H9 (cell line): ENCODE measurements around the gene ZNF526. TPM values are rescaled to one million over a fixed set of nuclear protein-coding genes. Genes with fewer than 3 reads are reported as not detected.

ENCODE experiments used
- DNase-seq: peaks from one replicate; pipeline ENCODE4 v3.0.0-alpha.2; 2017
- H2AFZ ChIP-seq: one replicate; pipeline ENCODE4 v1.6.1; 2013; ENCODE audit warnings: mild to moderate bottlenecking, low read length, control low read depth, moderate library complexity
- H2AK5ac ChIP-seq: 2 replicates; pipeline ENCODE4 v1.6.1; 2013; ENCODE audit warnings: low read length, control low read depth, mixed read lengths; ENCODE audit not compliant: insufficient read length
- H2BK120ac ChIP-seq: one replicate; pipeline ENCODE4 v1.6.1; 2013; ENCODE audit warnings: low read depth, mild to moderate bottlenecking, low read length, control low read depth, inconsistent platforms; ENCODE audit not compliant: poor library complexity, severe bottlenecking
- H2BK12ac ChIP-seq: 2 replicates; pipeline ENCODE4 v1.6.1; 2013; ENCODE audit warnings: low read length, control low read depth, mixed read lengths, low read depth; ENCODE audit not compliant: insufficient read length
- H2BK15ac ChIP-seq: 2 replicates; pipeline ENCODE4 v1.6.1; 2013; ENCODE audit warnings: low read depth, low read length, control low read depth
- H2BK20ac ChIP-seq: one replicate; pipeline ENCODE4 v1.6.1; 2013; ENCODE audit warnings: low read depth, mild to moderate bottlenecking, low read length, control low read depth, inconsistent platforms; ENCODE audit not compliant: poor library complexity, severe bottlenecking
- H2BK5ac ChIP-seq: 2 replicates; pipeline ENCODE4 v1.6.1; 2013; ENCODE audit warnings: low read length, control low read depth, mixed read lengths; ENCODE audit not compliant: insufficient read length
- H3K14ac ChIP-seq: 2 replicates; pipeline ENCODE4 v1.6.1; 2013; ENCODE audit warnings: low read length, control low read depth; ENCODE audit not compliant: insufficient read depth
- H3K18ac ChIP-seq: 2 replicates; pipeline ENCODE4 v1.6.1; 2013; ENCODE audit warnings: low read depth, mild to moderate bottlenecking, mixed read lengths, low read length, control low read depth; ENCODE audit not compliant: insufficient read length
- H3K23ac ChIP-seq: 2 replicates; pipeline ENCODE4 v1.6.1; 2013; ENCODE audit warnings: low read length, control low read depth, mixed read lengths, low read depth; ENCODE audit not compliant: insufficient read length
- H3K23me2 ChIP-seq: 2 replicates; pipeline ENCODE4 v1.6.1; 2013; ENCODE audit warnings: low read depth, mild to moderate bottlenecking, mixed read lengths, low read length, control low read depth; ENCODE audit not compliant: insufficient read length, poor library complexity, severe bottlenecking
- H3K27ac ChIP-seq: 2 replicates; pipeline ENCODE4 v1.5.1; 2013; ENCODE audit warnings: low read length, control low read depth, mixed read lengths, low read depth; ENCODE audit not compliant: insufficient read length
- H3K27me3 ChIP-seq: 2 replicates; pipeline ENCODE4 v1.6.1; 2013; ENCODE audit warnings: low read length, control low read depth, inconsistent platforms; ENCODE audit not compliant: insufficient read depth
- H3K4ac ChIP-seq: 2 replicates; pipeline ENCODE4 v1.6.1; 2013; ENCODE audit warnings: low read depth, mild to moderate bottlenecking, control low read depth, inconsistent platforms, low read length, moderate library complexity
- H3K4me1 ChIP-seq: 2 replicates; pipeline ENCODE4 v1.6.1; 2013; ENCODE audit warnings: low read length, control low read depth, inconsistent platforms; ENCODE audit not compliant: insufficient read depth
- H3K4me2 ChIP-seq: 2 replicates; pipeline ENCODE4 v1.6.1; 2013; ENCODE audit warnings: low read length, control low read depth, mixed read lengths; ENCODE audit not compliant: insufficient read length, insufficient read depth
- H3K56ac ChIP-seq: 2 replicates; pipeline ENCODE4 v1.6.1; 2013; ENCODE audit warnings: low read depth, mild to moderate bottlenecking, mixed read lengths, low read length, control low read depth; ENCODE audit not compliant: insufficient read length
- H3K79me1 ChIP-seq: 2 replicates; pipeline ENCODE4 v1.6.1; 2013; ENCODE audit warnings: low read depth, mild to moderate bottlenecking, moderate library complexity, low read length, control low read depth, inconsistent platforms; ENCODE audit not compliant: insufficient read depth, poor library complexity, severe bottlenecking
- H3K79me2 ChIP-seq: 2 replicates; pipeline ENCODE4 v1.6.1; 2013; ENCODE audit warnings: low read length, control low read depth, inconsistent platforms; ENCODE audit not compliant: insufficient read depth
- H3K9ac ChIP-seq: 2 replicates; pipeline ENCODE4 v1.6.1; 2013; ENCODE audit warnings: low read length, control low read depth, mixed read lengths; ENCODE audit not compliant: insufficient read length; ENCODE audit errors: extremely low read depth
- H3K9me3 ChIP-seq: one replicate; pipeline ENCODE4 v1.6.1; 2013; ENCODE audit warnings: low read depth, low read length, inconsistent platforms; ENCODE audit not compliant: control insufficient read depth
- H3T11ph ChIP-seq: one replicate; pipeline ENCODE4 v1.6.1; 2013; ENCODE audit warnings: mild to moderate bottlenecking, low read length, control low read depth, inconsistent platforms
- H4K20me1 ChIP-seq: one replicate; pipeline ENCODE4 v1.6.1; 2013; ENCODE audit not compliant: control insufficient read depth, insufficient read length, insufficient read depth
- H4K5ac ChIP-seq: 2 replicates; pipeline ENCODE4 v1.6.1; 2013; ENCODE audit warnings: low read depth, mild to moderate bottlenecking, mixed read lengths, low read length, control low read depth; ENCODE audit not compliant: insufficient read length
- H4K8ac ChIP-seq: replicated peaks from 2 replicates; pipeline ENCODE4 v1.6.1; 2013; ENCODE audit warnings: low read length, control low read depth, mixed read lengths, low read depth; ENCODE audit not compliant: insufficient read length
- H4K91ac ChIP-seq: 2 replicates; pipeline ENCODE4 v1.6.1; 2013; ENCODE audit warnings: low read depth, mild to moderate bottlenecking, moderate library complexity, mixed read lengths, low read length, control low read depth; ENCODE audit not compliant: insufficient read length
- H3K27ac Mint-ChIP-seq, 3 experiments: 2 replicates in 2 of 3; 3 replicates in 1 of 3; pipeline ENCODE4 v1.8.0; 2020 to 2021; ENCODE audit warnings: mixed read lengths in 3 of 3, mild to moderate bottlenecking in 1 of 3, moderate library complexity in 1 of 3
- H3K27me3 Mint-ChIP-seq: 2 replicates; pipeline ENCODE4 v1.8.0; 2021; ENCODE audit warnings: low read depth, mild to moderate bottlenecking, moderate library complexity, mixed read lengths
- H3K36me3 Mint-ChIP-seq, 3 experiments: 2 replicates in 2 of 3; 3 replicates in 1 of 3; pipeline ENCODE4 v1.8.0; 2020 to 2021; ENCODE audit warnings: low read depth in 3 of 3, mixed read lengths in 3 of 3; ENCODE audit not compliant: insufficient read depth in 1 of 3
- H3K4me1 Mint-ChIP-seq, 2 experiments: 2 replicates each; pipeline ENCODE4 v1.8.0; 2020; ENCODE audit warnings: mixed read lengths in 2 of 2
- H3K4me3 Mint-ChIP-seq, 2 experiments: 2 replicates in 1 of 2; 3 replicates in 1 of 2; pipeline ENCODE4 v1.8.0; 2020 to 2021; ENCODE audit warnings: mild to moderate bottlenecking in 2 of 2, mixed read lengths in 2 of 2, moderate library complexity in 1 of 2
- H3K9me3 Mint-ChIP-seq, 2 experiments: 2 replicates in 1 of 2; 3 replicates in 1 of 2; pipeline ENCODE4 v1.8.0; 2020; ENCODE audit warnings: mild to moderate bottlenecking in 2 of 2, mixed read lengths in 2 of 2, moderate library complexity in 1 of 2
- WGBS: extraction: QIAGEN DNeasy Blood & Tissue Kit; methylation state at CpG from one replicate; pipeline ENCODE4 v1.1.7; 2013; ENCODE audit warnings: missing lambda C conversion rate, low lambda C conversion rate, mixed read lengths; ENCODE audit not compliant: insufficient read length; ENCODE audit errors: extremely low coverage; 5-methylcytosine and 5-hydroxymethylcytosine counted together
- total RNA-seq: library from RNA; stranded (reverse); gene quantifications from 2 replicates; pipeline ENCODE4 v1.2.1, GENCODE V29; 2021
- TF ChIP-seq, protein P1 (sequence below): fragments of 200-600 bp; sonication (generic); conservative IDR thresholded peaks from 3 replicates; pipeline ENCODE4 v1.8.0; 2021; ENCODE audit warnings: antibody characterized with exemption, mild to moderate bottlenecking

ZNF526 gene
- total RNA-seq, 1 experiment from 2014 or later, result 20.5 TPM

DNA sequence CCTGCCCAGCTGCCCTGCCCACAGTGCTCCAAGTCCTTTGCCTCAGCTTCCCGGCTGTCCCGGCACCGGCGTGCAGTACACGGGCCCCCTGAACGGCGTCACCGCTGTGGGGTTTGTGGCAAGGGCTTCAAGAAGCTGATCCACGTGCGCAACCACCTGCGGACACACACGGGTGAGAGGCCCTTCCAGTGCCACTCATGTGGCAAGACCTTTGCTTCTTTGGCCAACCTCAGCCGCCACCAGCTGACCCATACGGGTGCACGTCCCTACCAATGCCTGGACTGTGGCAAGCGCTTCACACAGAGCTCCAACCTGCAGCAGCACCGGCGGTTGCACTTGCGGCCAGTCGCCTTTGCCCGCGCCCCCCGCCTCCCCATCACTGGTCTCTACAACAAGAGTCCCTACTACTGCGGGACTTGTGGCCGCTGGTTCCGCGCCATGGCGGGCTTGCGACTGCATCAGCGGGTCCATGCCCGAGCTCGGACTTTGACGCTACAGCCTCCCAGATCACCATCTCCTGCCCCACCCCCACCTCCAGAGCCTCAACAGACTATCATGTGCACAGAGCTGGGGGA, 5.7 kb downstream of the ZNF526 start:
- peaks cover 34 to 72% (median 63%) of the 10 kb centered on the region in 3 experiments; a peak in 6 of 7 replicates for H3K36me3 Mint-ChIP-seq

More for the DNA sequence above, 5.7 kb downstream of the ZNF526 start:
- no peak overlapping the region for H2BK5ac ChIP-seq
- Mint-ChIP-seq H3K27me3 (no peaks in the 10 kb centered on the region), H3K4me3 (no peak overlapping the region; a peak in 1 of 5 replicates), H3K4me1 (peaks cover 3 to 8% of the 10 kb centered on the region in 2 experiments), H3K9me3 (no peaks in the 10 kb centered on the region), H3K27ac (no peak overlapping the region)
- H2BK20ac ChIP-seq, result no peak overlapping the region
- H3K79me2 ChIP-seq, result peaks cover 2% of the 10 kb centered on the region
- no peak overlapping the region for H4K91ac ChIP-seq
- H3K9ac ChIP-seq, result no peak overlapping the region
- no peak overlapping the region for H2BK12ac ChIP-seq
- H3K79me1 ChIP-seq, result no peaks in the 10 kb centered on the region
- H3K9me3 ChIP-seq, result no peaks in the 10 kb centered on the region
- no peak overlapping the region for H4K5ac ChIP-seq
- no peaks in the 10 kb centered on the region for H4K20me1 ChIP-seq
- H3K4ac ChIP-seq, result no peak overlapping the region
- peaks cover under 1% of the 10 kb centered on the region for H3K23me2 ChIP-seq
- H2AFZ ChIP-seq, result no peak overlapping the region
- H4K8ac ChIP-seq, result no peak overlapping the region
- no peak overlapping the region for H3K56ac ChIP-seq
- H3K23ac ChIP-seq, result no peak overlapping the region
- TF ChIP-seq, protein P1, sequence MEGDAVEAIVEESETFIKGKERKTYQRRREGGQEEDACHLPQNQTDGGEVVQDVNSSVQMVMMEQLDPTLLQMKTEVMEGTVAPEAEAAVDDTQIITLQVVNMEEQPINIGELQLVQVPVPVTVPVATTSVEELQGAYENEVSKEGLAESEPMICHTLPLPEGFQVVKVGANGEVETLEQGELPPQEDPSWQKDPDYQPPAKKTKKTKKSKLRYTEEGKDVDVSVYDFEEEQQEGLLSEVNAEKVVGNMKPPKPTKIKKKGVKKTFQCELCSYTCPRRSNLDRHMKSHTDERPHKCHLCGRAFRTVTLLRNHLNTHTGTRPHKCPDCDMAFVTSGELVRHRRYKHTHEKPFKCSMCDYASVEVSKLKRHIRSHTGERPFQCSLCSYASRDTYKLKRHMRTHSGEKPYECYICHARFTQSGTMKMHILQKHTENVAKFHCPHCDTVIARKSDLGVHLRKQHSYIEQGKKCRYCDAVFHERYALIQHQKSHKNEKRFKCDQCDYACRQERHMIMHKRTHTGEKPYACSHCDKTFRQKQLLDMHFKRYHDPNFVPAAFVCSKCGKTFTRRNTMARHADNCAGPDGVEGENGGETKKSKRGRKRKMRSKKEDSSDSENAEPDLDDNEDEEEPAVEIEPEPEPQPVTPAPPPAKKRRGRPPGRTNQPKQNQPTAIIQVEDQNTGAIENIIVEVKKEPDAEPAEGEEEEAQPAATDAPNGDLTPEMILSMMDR, result no peak
- H2BK120ac ChIP-seq, result no peak overlapping the region
- no peak overlapping the region for H3K27ac ChIP-seq
- no peak overlapping the region for H3T11ph ChIP-seq
- no peak for DNase-seq
- H3K27me3 ChIP-seq, result no peaks in the 10 kb centered on the region
- H3K18ac ChIP-seq, result no peak overlapping the region
- H2AK5ac ChIP-seq, result no peak overlapping the region
- H3K4me2 ChIP-seq, result no peak overlapping the region
- H3K14ac ChIP-seq, result no peak overlapping the region
- H3K4me1 ChIP-seq, result no peaks in the 10 kb centered on the region
- WGBS, result no CpG with 5 or more reads among the region's 33 CpGs
- no peak overlapping the region for H2BK15ac ChIP-seq
